SU-DHL-6 (cell line): ENCODE measurements around the gene SORBS2.

ENCODE experiments used
- CTCF ChIP-seq: fragments of 200-600 bp; sonication (generic); IDR thresholded peaks from one replicate; pipeline ENCODE4 v1.5.1; 2017; ENCODE audit warnings: antibody characterized with exemption, mild to moderate bottlenecking, low read length, moderate library complexity; ENCODE audit not compliant: insufficient read depth, poor library complexity, severe bottlenecking
- EZH2phosphoT487 ChIP-seq: fragments of 200-600 bp; sonication (generic), shearing (Covaris generic); conservative IDR thresholded peaks from 2 replicates; pipeline ENCODE4 v1.6.1; 2018; ENCODE audit warnings: mild to moderate bottlenecking, antibody characterized with exemption, low read length, moderate library complexity, mixed read lengths

GRCh38 chr4:185712350-185713024 is 99.5 kb downstream of the SORBS2 start:
- TF ChIP-seq CTCF = no peak
- TF ChIP-seq EZH2phosphoT487 = no peak
